ENCODE results near the gene HAUS7. TPM values are rescaled to one million over a fixed set of nuclear protein-coding genes. Genes with fewer than 3 reads are reported as not detected.

HAUS7 gene
- total RNA-seq, 2 donors from 2014 or later: 27.7 to 40.0 TPM

Other genes with a start within 250 kb of the HAUS7 start
- not detected for gene PNMA6F, start 148.8 kb downstream of the HAUS7 start, total RNA-seq
- 10 to 100 TPM; 15.6 to 15.7 TPM for gene ZNF275, start 136.4 kb downstream of the HAUS7 start, total RNA-seq
- gene PNMA6E, start 69.2 kb downstream of the HAUS7 start, total RNA-seq: not detected
- 1 to 10 TPM; 2.2 to 2.4 TPM for gene ZFP92, start 59.1 kb downstream of the HAUS7 start, total RNA-seq
- 1 to 10 TPM; 2.7 to 2.8 TPM for gene TREX2, start 24.5 kb downstream of the HAUS7 start, total RNA-seq
- not detected for gene BGN, start 24.4 kb upstream of the HAUS7 start, total RNA-seq
- gene ATP2B3, start 47.1 kb upstream of the HAUS7 start, total RNA-seq: not detected
- 10 to 100 TPM; 16.8 to 20.3 TPM for gene CCNQ, start 128.6 kb upstream of the HAUS7 start, total RNA-seq
- not detected for gene DUSP9, start 176.6 kb upstream of the HAUS7 start, total RNA-seq
- 1 to 10 TPM in 1 of 2 donors, under 1 TPM in 1; 0.50 to 1.2 TPM for gene PNCK, start 203.2 kb upstream of the HAUS7 start, total RNA-seq
- gene SLC6A8, start 217.3 kb upstream of the HAUS7 start, total RNA-seq: 1 to 10 TPM; 1.8 to 2.2 TPM

All from activated T-cell treated with anti-CD3 and anti-CD28 coated beads, Interleukin-2, amount 50 U/mL, for 72 hours (primary cell).